HG03103 (cell line): ENCODE data around the gene ABCD1.
"Not testable (repeated sequence)": the region's sequence is repeated elsewhere in the genome, so short reads cannot be mapped to it uniquely, and the experiment has no call there.

Source experiments
- ATAC-seq: cut with Tn5 transposase; IDR thresholded peaks from one replicate; pipeline ENCODE4 v1.9.1; 2021; ENCODE audit warnings: low read depth; ENCODE audit not compliant: unreplicated experiment

The ABCD1 gene

DNA sequence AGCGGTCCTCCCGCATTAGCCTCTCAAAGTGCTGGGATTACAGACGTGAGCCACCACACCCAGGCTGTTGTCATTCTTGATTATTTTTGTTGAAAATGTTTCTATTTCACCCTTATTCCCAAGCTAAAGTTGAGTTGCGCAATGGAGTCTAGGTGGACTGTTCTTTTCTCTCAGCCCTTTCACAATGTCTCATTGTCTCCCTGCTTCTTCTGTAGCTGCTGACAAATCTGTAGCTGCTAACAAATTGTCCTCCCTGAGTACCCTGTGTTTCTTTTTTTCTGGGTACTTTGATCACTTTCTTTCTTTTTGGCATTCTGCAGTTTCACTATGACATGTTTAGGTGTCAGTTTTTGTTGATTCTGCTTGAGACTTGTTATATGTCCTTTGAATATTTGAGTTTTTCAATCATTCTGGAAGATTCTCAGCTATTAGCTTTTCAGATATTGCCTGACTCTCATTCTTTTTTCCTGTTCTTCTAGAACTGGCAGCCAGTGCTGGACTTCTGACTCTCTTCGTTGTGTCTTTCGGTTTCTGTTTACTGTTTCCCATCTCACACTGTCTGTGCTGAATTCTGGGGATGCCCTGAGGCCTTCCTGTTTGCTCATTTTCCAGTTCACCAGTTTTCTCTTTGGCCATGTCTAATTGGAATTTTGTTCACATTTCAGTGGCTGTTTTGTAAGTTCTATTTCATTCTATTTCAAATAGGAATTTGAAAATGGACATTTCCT is 6.6 kb downstream of the ABCD1 start:
- ATAC-seq, result no peak

DNA sequence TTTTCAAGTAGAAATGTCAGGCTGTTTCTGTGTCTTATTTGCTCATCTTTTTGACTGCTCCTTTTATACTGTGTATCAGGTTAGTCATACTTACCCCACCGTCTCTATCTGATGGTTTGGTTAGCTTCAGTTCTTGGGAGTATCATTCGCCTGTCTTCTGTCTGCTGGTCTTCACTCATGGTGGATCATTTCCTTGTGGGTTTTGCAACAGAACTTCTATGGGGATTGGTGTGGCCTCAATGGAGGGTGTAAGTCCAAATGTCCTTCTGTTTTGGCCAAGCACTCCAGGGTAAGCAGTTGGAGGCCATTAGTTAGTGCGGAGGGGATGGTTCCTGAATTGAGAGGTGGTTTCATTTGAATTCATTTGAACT is 7.2 kb downstream of the ABCD1 start:
- ATAC-seq, result no peak

DNA sequence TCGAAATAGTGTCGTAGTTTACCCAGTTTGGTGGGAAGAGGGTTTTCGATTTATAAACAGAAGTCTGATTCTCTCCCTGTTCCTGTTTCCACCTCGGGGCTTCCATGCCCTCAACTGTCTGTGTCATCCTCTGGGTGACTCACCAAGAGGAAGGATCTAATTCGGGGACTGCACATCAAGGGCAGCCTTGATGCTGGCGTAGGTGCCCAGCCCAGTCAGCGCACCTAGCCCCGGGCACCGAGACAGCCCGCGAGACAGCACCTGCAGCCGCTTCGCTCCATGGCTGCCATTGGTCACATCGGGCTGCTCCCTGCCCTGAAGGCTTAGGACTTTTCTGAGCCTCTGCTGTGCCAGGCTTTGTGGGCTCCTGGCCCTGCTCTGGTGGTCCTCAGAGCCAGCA is 7.7 kb downstream of the ABCD1 start:
- no peak for ATAC-seq

DNA sequence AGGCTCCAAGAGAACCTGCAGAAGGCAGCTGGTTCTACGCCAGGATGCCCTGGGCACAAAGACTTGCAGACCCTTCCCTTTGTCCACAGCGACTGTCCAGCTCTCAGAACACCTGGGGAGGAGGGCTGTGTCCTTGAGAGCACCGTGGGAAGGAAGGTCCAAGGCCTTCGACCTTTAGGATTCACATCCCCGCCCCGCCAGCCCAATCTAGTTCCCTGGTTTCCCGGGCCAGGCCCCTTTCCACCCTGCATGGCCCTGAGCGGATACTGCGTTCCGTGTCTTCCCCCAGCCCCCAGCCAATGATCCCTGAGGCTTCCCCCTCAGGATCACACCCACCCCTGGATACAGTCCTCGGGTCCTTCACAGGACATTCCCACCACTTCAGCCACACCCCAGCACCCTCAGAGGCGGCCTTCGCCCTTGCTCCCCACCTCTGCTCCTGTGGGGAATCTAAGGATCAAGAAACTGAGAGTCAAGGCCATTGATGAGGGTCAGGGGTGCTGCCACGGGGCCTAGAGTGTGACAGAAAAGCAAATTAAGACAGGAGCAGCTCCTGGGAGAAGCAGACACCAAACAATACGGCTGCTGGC is 9.1 kb downstream of the ABCD1 start:
- ATAC-seq, result no peak

DNA sequence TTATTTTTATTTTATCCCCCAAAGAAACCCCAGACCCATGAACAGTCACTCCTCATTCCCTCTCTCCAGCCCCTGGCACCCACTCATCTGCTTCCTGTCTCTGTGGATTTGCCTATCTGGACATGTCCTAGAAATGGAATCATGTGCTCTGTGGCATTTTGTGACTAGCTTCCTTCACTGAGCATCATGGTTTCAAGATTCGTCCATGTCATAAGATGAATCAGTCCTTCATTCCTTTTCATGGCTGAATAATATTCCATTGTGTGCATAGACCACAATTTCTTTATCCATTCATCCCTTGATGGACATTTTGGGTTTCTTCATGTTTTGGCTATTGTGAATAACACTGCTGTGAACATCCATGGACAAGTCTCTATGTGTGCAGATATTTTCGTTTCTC is 10.2 kb downstream of the ABCD1 start:
- no peak for ATAC-seq

DNA sequence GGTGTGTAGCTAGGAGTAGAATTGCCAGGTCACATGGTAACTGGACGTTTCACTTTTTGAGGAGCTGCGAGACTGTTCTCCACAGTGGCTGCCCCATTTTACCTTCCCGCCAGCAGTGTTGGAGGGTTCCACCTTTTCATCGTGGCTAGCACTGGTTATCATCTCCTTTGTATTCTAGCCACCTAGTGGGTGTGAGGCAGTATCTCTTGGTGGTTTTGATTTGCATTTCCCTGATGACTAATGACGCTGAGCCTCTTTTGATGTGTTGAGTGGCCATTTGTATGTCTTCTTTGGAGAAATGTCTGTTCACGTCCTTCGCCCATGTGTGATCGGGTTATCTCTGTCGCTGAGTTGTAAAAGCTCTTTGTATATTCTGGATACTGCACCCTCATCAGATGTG is 10.6 kb downstream of the ABCD1 start:
- no peak for ATAC-seq

DNA sequence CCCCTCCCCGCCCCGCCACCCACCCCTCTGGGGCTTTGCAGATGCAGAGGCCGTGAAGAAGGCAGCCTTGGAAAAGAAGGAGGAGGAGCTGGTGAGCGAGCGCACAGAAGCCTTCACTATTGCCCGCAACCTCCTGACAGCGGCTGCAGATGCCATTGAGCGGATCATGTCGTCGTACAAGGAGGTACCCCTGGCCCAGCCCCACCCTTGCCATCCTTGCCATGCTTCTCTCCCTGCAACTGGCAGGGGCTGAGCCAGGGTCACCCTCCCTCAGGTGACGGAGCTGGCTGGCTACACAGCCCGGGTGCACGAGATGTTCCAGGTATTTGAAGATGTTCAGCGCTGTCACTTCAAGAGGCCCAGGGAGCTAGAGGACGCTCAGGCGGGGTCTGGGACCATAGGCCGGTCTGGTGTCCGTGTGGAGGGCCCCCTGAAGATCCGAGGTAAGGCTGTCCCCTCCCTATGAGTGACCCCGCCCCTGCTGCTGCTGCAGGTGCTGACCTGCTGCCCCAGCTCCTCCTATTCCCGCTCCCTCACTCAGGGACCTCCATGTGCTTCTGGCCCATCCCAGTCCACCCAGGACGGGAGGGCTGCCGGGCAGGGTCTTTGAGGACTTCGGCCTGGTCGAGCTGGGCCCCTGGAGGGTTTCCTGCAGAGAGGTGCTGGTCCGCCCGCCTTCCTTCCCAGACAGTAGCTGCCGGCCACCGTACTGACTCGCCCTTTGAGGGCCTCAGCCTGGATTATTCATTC is 11.6 kb downstream of the ABCD1 start:
- no peak for ATAC-seq

DNA sequence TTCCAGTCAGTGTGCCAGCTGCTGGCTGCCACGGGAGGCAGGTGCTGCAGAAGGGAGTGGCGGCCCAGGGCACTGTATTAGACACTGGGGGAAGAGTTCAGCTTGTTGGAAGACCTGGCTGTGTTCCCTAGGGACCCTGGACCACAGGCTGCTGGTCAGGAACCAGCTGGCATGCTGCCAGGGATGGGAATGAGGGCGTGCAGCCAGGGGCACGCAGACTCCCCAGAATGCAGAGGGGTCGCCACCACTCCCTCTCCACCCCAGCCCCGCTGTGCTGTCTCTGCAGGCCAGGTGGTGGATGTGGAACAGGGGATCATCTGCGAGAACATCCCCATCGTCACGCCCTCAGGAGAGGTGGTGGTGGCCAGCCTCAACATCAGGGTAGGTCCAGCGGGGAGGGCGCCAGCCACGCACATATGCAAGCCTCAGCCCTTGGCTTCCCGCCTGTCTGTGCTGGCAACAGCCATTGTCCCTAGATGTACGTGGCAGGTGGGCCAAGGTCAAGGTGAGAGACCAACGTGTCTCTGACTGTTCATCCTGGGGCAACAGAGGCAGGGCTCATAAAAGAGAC is 12.3 kb downstream of the ABCD1 start:
- no peak for ATAC-seq

DNA sequence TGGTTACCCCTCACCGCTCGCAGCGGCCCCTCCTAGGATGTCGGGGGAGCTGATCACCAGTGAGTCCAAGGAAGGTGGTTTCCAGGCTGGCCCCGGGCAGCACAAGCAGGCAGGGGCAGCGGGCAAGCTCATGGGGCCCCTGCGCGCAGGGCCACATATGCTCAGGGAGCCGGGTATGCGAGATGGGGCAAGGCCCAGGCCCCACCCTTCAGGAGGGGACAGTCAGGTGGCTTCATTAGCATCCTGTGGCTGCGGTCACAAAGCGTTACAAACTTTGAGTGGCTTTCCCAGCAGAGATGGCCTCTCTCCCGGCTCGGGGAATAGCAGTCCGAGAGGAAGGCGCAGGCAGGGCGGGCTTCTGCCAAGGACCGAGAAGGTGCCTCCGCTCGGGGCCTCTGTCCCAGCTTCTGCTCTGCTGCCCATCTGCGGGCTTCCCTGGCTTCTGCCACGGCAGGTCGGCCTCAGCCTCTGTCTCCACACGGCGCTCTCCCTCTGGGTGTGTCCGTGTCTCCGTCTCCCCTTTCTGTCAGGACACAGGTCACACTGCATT is 13.5 kb downstream of the ABCD1 start:
- no peak for ATAC-seq

DNA sequence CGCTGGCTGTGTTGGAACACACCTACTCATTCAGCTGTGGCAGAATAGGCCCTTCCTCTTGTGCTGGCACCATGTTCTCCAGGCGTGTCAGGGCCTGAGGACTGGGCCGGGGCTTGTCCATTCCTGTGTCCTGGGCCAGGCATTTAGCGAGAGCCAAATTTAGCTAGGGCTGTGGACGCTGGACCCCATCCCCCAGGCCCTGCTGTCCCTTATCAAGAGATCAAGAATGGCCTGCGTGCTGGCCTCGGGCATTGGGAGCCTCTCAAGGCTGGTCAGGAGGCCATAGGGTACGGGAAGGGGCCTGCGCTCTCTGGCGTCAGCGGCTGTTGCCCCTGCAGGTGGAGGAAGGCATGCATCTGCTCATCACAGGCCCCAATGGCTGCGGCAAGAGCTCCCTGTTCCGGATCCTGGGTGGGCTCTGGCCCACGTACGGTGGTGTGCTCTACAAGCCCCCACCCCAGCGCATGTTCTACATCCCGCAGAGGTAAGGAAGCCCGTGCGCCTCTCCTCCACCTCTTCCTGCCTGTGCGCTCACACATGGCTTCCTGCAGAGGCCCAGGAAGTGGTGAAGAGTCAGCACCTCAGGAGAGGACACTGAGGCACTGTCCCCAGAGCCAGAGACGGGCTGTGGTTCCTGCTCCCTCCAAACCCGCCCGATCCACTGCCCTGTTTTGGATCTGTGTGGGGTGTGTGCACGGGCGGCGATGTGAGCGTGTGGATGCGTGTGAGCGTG is 15.3 kb downstream of the ABCD1 start:
- ATAC-seq, result no peak

DNA sequence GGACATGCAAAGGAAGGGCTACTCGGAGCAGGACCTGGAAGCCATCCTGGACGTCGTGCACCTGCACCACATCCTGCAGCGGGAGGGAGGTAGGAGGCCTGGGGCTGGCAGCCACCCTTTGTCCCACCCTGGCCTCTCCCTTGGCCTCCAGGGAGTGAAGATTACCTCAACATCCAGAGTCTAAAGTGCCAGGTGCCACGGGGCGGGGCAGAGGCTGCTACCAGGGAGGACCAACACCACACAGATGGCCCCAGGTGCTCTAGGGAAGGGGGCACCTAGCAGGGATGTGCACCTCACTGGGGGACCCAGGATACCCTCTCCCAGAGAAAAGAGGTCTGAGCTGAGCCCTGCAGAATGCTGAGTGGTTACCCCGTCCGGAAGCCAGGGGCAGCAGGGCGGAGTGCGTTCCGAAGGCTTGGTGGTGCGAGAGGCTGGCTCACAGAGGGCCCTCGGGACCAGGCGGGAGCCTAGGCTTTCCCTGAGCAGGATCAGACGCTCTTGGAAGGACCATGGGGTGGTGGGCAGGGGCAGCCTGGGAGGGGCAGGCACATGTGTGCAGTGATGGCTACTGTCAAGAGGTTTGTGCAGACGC is 16.1 kb downstream of the ABCD1 start:
- ATAC-seq, result no peak

DNA sequence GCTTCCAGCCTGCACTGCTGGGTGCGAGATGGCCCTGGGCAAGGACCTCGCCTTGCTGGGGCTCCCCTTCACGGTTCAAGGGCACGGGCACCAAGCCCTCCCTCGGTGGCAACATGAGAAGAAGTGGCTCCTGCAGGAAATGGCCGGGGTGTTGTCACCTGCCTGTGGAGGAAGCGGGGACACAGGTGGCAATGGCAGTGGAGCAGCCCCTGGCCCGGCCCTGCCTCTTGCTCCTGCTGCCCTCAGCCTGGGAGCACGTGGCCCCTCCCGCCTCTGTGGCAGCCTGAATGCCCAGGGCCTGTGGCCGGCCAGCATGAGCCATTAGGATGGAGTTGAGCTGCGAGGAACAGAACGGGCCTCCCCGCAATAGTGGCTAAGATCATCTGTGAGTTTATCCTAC is 16.8 kb downstream of the ABCD1 start:
- no peak for ATAC-seq

DNA sequence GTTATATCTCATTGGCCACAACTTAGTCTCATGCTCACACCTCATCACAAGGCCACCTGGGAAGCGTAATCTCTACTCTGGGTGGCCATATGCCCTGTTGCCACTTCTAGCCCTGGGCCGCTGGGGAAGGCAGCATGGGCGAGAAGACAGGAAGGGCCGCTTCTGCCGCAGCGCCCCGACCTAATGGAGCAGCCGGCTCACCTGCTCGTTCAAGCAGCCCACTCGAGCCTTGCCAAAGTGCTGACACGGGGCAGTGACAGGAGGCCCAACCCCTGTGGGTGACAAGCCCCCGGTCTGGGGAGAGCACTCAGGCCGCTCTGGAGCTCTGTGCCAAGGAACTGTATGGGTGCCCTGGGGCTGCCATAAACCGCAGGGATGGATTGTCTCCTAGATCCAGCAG is 17.5 kb downstream of the ABCD1 start:
- not testable (repeated sequence) for ATAC-seq

DNA sequence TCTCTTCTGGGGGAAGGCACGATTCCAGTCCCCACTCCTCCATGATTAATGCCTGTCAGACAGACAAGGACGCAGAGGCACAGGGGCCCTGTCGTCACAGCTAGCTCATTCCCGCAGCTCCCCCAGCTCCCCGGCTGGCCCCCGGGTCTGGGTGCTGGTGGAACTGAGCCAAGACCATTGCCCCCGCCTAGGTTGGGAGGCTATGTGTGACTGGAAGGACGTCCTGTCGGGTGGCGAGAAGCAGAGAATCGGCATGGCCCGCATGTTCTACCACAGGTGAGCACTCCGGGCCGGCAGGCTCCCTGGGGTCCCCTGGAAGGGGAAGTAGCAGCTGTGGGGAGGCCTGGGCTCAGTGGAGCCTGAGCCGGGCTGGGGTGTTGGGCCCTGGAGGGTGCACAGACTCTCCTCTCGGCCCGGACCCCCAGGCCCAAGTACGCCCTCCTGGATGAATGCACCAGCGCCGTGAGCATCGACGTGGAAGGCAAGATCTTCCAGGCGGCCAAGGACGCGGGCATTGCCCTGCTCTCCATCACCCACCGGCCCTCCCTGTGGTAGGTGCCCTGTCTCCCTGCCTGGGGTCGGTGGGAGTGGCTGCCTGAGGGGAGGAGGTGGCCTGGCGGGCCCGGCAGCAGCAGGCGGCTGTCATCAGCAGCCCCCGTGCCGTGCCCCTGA is 18.3 kb downstream of the ABCD1 start:
- not testable (repeated sequence) for ATAC-seq

DNA sequence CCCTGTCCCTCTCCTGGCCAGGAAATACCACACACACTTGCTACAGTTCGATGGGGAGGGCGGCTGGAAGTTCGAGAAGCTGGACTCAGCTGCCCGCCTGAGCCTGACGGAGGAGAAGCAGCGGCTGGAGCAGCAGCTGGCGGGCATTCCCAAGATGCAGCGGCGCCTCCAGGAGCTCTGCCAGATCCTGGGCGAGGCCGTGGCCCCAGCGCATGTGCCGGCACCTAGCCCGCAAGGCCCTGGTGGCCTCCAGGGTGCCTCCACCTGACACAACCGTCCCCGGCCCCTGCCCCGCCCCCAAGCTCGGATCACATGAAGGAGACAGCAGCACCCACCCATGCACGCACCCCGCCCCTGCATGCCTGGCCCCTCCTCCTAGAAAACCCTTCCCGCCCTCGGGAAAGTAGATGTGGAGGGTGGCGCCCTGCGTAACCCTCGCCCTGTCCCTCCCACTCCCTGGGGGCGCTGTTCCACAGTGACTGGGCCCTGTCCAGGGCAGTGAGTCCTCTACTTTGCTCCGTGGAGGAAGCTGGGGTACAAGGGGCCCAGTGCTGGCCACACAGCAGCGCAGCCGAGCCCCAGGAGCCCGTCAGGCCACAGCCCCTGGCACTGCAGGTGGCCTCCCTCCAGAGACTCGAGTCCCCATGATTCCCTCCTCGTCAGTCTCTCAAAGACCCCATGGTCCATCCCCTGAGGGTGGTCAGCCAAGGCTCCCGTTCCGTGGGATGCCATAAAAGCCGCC is 19.0 kb downstream of the ABCD1 start:
- not testable (repeated sequence) for ATAC-seq

DNA sequence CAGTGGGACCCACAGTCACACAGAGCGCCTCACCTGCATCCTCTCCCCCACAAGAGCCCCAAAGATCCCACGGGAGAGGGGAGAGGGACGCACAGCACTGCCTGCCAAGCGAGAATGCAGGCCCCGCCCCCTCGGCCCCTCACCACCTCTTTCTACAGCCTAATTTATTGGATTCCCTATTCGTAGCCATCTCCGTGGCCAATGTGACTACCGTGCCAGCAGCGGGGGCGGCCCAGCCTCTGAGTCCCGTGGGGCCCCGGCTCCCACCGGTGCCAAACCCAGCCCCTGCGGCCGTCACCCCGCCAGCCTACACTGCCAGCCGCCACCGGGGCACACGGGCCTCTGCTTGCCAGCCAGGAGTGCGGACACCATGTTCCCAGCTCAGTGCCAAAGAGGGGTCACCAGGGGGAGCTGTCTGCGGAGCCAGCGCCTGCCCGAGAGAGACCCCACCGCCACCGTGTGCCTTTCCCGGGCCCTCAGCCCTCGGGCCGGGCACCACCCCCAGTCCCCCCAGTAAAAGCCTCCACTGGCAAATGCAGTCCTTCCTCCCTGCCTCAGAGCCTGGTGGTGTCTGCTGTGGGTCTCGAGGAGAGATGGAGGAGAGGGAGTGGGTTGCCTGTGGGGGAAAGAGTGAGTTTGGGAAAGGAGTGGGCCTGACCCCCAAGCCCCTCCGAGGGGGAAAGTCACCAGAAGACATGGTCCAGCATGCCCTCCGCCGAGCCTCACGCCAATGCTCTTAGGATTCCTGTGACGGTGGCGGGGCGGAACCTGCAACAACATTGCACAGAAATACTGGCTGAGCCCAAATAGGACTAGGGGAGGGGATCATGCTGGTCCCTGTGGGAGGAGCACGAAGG is 19.8 kb downstream of the ABCD1 start:
- no peak for ATAC-seq

DNA sequence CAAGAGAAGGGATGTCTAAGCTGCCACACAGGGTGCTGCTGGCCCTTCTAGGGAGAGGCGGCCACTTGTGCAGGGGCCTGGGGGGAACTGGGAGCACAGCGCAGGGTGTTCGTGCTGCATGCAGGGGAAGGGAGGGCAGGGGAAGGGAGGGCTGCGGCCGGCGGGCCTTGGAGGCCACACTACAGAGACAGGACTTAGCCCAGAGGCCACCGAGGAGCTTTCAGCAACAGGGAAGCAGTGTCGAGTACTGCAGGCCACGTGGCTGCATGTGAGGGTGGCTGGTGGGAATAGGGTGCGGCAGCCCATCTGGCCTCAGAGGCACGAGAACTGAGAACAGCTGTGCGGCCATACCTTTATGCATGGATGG is 20.4 kb downstream of the ABCD1 start:
- ATAC-seq, result not testable (repeated sequence)

DNA sequence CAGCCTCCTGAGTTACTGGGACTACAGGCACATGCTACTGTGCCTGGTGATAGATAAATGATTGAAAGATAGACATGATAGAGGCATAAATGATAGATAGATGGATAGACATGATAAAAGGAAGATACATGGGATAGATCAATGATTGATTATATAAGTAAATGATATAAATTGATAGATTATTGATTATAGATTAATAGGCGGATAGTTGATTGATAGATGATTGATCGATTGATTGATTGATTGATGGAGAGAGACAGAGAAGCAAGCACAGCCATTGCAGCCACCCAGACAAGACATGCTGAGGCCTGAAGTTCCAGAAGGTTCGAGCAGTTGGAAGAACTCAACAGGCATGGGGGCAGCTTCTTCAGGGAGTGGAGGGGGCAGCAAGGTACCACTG is 21.7 kb downstream of the ABCD1 start:
- no peak for ATAC-seq
